HUES64 (cell line): ENCODE measurements around the gene CLIC3.
A peak's percentile ranks its signal among the peaks of the same experiment; 100 is the strongest.

Experiments
- H3K27ac ChIP-seq: 2 replicates; pipeline ENCODE4 v1.7.0; 2013; ENCODE audit warnings: low read depth, low read length, inconsistent platforms
- H3K27me3 ChIP-seq: 2 replicates; pipeline ENCODE4 v1.6.1; 2013; ENCODE audit warnings: mild to moderate bottlenecking, low read length; ENCODE audit not compliant: insufficient read depth
- H3K36me3 ChIP-seq: 2 replicates; pipeline ENCODE4 v1.6.1; 2013; ENCODE audit warnings: mild to moderate bottlenecking, low read length; ENCODE audit not compliant: insufficient read depth
- H3K4me1 ChIP-seq: 2 replicates; pipeline ENCODE4 v1.6.1; 2013; ENCODE audit warnings: mild to moderate bottlenecking, low read length, moderate library complexity; ENCODE audit not compliant: insufficient read depth
- H3K4me3 ChIP-seq: 2 replicates; pipeline ENCODE4 v1.5.1; 2013; ENCODE audit warnings: mild to moderate bottlenecking, low read length, moderate library complexity
- H3K9ac ChIP-seq: 2 replicates; pipeline ENCODE4 v1.6.1; 2013; ENCODE audit warnings: mild to moderate bottlenecking, low read depth, low read length
- H3K9me3 ChIP-seq: 2 replicates; pipeline ENCODE4 v1.6.1; 2013; ENCODE audit warnings: low read depth, low read length; ENCODE audit not compliant: insufficient read depth
- WGBS: fragments of 150-250, 120-280 bp; methylation state at CpG from one replicate; pipeline ENCODE4 v1.1.7; 2013; ENCODE audit warnings: missing lambda C conversion rate; 5-methylcytosine and 5-hydroxymethylcytosine counted together

Gene CLIC3

DNA sequence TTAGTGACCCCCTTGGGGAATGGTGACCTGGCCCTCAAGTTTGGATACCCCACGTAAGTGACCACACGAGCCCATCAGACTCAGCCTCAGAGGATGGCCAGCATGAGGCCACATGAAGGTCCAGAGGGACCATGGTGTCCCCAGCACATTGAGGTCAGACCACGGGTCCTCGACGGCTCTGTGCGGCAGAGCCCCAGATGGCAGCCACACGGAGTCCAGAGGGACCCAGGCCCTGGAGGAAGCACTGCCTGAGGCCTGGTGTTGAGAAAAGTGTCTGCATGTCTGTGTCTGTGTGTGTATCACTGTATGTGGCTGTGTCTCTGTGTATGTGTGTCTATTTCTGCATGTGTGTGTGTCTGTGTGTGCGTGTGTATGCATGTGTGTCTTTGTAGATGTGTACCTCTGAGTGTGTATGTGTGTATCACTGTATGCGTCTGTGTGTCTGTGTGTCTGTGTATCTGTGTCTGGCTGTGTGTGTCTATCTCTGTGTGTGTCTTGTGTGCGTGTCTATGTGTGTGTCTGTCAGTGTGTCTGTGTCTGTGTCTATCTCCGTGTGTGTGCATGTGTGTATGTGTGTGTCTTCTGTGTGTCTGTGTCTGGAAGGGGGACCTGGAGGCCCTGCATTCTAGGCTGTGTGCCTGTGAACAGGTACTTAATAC lies 12.6 kb downstream of the CLIC3 start:
- Histone ChIP-seq H3K36me3 (no peaks in the 10 kb centered on the region), H3K27ac (no peak overlapping the region), H3K9me3 (no peaks in the 10 kb centered on the region), H3K9ac (no peak overlapping the region), H3K4me3 (no peak overlapping the region), H3K4me1 (no peaks in the 10 kb centered on the region), H3K27me3 (peaks cover 26% of the 10 kb centered on the region)
- 88% methylated on average over 11 of the region's 11 CpGs for WGBS

DNA sequence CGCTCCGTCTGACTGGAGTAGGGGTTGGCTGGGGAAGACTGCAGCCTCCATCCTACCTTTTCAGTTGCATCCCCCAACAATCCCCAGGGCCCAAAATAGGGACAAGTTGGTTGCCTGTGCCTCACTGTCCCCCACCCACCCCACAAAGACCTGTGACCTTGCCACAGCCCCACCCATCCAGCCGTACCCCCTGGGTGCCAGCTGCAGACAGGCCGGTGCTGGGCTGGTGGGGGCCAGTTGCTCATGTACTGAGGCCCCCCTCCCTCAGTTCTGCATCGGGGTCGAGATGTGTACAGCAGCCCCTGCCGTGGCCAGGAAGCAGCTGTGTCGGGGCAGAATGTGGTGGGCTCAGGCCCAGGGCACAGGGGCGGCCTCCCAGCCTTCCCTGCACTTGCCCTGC lies 13.2 kb downstream of the CLIC3 start:
- no peak overlapping the region for H3K9ac ChIP-seq

DNA sequence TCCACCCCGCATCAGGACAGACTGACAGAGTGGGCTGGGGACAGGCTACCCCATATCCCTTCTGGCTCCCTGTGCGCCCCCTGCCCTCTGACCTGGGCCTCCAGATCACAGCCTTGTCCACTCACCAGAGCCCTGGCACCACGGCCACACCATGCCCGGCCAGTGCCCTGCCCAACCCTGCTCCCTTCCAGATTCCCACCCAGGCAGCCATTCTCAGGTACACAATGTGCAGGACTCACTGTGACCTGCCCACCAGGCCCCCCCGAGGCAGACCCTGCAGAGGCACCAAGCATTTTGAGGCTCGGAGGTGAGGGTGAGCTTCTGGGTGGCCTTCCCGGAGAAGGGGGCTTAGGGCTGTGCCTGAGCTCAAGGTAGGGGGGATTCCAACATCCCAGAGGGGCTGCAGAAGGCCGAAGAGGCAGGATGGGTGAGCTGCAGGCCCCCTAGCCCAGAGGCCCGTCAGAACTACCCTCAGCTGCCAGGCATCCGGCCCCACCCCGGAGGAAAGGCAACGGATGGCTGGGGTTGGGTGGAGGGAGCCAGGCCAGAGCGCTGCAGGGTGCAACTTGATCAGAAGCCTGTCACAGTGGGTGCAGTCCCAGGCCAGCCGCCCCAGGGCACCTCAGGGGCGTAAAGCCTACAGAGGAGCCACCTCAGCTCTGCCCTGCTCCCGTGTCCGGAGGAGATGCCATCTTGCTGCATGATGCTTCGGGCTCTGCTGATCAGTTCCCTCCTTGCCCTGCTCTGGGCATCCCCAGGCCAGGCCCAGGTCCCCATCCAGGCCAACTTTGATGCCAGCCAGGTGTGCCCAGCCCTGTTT lies 13.9 kb downstream of the CLIC3 start, which contains the start of gene LCNL1:
Gene LCNL1, plus strand, starts transcription at position 762 of the 820 bp plus-strand sequence. CDS start 594 bp downstream, outside the sequence.
- no peak within 1 kb of the TSS for H3K4me3 ChIP-seq
- peaks cover 33% of the 10 kb centered on the region for H3K27me3 ChIP-seq
- no peaks in the 10 kb centered on the region for H3K9me3 ChIP-seq
- no peak within 1 kb of the TSS for H3K27ac ChIP-seq
- H3K4me1 ChIP-seq = no peaks in the 10 kb centered on the region
- WGBS = 88% methylated on average over 18 of the region's 18 CpGs
- H3K36me3 ChIP-seq = no peaks in the 10 kb centered on the region
- no peak within 1 kb of the TSS for H3K9ac ChIP-seq

More for the DNA sequence above, 13.2 kb downstream of the CLIC3 start:
- Histone ChIP-seq H3K4me1 (no peaks in the 10 kb centered on the region), H3K36me3 (no peaks in the 10 kb centered on the region), H3K27ac (no peak overlapping the region), H3K9me3 (no peaks in the 10 kb centered on the region), H3K27me3 (peaks cover 26% of the 10 kb centered on the region), H3K4me3 (no peak overlapping the region)
- WGBS = 86% methylated on average over 9 of the region's 9 CpGs

DNA sequence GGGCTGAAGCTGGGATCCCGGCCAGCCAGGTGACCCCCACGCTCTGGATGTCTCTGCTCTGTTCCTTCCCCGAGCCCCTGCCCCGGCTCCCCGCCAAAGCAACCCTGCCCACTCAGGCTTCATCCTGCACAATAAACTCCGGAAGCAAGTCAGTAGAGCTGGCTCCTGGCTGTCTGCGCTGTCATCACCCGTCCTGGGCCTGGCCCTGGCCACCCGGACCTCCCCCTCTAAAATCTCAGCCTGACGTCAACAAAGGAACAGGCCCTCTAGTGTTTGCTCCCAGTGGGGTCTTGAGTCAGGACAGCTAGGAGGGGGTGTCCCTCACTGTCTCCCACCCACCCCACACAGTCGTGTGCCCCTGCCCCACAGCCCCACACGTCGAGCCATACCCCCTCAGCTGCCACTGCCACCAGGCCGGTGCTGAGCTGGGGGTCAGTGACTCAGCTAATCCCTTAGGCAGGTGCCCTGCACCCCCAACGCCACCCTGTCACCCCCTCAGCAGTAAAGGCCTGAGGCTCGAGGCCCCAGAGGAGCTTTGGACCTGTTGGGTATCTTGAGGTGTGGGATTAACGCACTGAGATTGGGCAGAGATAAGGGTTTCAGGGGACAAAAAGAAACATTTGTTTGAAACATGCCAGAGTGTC lies 14.7 kb downstream of the CLIC3 start:
- Histone ChIP-seq H3K4me3 (no peak overlapping the region), H3K9me3 (no peaks in the 10 kb centered on the region), H3K4me1 (no peaks in the 10 kb centered on the region), H3K9ac (no peak overlapping the region), H3K27me3 (peaks cover 36% of the 10 kb centered on the region), H3K36me3 (no peaks in the 10 kb centered on the region), H3K27ac (no peak overlapping the region)
- WGBS = 82% methylated on average over 17 of the region's 17 CpGs

DNA sequence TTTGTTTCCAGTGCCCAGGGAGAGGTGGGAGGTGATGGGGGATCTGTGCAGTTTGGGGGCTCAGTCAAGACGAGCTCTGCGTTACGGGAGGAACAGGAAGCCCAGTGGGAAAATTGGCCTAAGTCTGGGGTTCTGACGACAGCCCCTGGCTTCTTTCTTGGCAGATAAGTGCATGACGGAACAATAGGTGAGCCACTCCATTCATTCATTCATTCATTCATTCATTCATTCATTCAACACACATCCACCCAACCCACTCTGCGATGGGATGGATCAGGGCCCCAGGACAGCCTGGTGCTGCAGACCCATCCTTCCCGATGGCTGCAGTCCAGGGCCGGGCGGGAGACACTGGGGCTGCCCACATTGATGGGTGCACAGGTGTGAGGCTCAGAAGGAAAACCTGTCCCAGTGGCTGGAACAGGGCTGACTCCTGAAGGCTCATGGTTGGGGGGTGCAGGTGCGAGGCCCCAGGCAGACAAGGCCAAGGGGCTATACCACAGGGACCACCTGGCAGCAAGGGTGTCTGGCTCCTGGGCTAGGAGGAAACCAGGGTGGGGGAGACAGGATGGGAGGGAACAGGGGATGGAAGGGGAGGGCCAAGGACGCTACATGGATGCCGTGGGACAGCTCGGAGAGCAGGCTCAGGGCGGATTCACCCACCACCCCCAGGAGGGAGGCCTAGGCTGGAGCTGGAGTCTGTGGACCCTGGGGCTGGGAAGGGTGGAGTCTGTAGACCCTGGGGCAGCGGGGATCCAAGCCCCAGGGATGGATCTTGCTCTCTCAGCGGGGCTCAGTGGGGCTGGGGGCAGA lies 15.5 kb downstream of the CLIC3 start:
- H3K27ac ChIP-seq = no peak overlapping the region
- no peak overlapping the region for H3K9ac ChIP-seq
- H3K36me3 ChIP-seq = no peaks in the 10 kb centered on the region
- no peaks in the 10 kb centered on the region for H3K4me1 ChIP-seq
- H3K27me3 ChIP-seq = peaks cover 30% of the 10 kb centered on the region
- H3K4me3 ChIP-seq = no peak overlapping the region
- H3K9me3 ChIP-seq = no peaks in the 10 kb centered on the region
- 94% methylated on average over 16 of the region's 16 CpGs for WGBS

DNA sequence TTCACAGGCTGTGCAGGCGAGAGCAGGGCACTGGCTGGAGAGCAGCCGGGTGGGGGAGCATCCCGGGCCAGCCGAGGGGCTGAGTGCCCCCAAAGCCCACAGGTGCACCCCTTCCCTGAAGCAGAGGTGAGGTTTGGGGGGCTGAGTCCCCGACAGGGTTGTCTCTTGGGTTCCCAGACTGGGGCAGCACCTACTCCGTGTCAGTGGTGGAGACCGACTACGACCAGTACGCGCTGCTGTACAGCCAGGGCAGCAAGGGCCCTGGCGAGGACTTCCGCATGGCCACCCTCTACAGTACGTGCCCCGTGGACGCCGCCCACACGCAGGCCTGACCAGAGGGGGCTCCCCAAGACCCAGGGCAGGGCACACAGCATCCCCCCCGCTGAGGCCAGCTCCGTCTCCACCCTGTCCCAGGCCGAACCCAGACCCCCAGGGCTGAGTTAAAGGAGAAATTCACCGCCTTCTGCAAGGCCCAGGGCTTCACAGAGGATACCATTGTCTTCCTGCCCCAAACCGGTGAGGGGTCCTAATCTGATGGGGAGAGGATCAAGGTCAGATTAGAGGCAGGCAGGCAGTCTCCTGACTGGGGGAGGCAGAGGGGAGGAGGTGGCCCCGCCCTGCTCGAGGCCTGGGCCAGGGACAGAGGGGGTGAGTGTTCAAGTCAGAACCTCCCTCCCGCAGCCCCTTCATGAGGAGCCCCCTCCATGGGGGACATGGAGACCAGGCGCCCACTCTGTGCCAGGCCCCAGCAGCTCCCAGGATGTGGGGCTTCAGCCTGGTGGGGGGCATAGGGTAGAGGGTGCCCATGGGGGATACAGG lies 16.4 kb downstream of the CLIC3 start:
- Histone ChIP-seq H3K27ac (no peak overlapping the region), H3K4me3 (no peak overlapping the region), H3K9me3 (no peaks in the 10 kb centered on the region), H3K9ac (no peak overlapping the region), H3K4me1 (no peaks in the 10 kb centered on the region), H3K36me3 (no peaks in the 10 kb centered on the region), H3K27me3 (peaks cover 21% of the 10 kb centered on the region)
- WGBS = 87% methylated on average over 26 of the region's 26 CpGs

DNA sequence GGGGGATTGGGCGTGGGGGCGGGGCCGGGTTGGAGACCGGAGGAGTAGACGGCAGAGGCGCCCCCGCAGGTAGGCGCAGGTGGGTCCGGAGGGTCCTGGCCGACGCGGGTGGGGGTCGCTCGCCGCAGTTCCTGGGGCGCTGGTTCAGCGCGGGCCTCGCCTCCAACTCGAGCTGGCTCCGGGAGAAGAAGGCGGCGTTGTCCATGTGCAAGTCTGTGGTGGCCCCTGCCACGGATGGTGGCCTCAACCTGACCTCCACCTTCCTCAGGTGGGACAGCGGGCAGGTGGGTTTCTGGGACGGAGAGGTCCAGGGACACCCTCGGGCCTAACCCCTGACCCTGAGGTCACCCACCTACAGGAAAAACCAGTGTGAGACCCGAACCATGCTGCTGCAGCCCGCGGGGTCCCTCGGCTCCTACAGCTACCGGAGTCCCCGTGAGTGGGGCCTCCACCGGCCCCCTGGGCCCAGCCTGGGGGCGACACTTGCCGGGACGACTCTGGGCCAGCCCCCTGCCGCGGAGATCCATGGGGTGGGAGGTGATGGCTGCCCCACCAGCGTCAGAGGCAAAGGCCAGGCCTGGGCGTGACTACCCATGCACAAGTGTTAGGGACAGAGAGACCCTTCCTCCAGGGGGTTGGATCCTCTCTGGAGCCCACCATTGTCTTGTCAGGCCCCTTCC lies 17.4 kb downstream of the CLIC3 start:
- H3K9ac ChIP-seq = no peak overlapping the region
- peak overlapping the region; percentile 21; the same call in 1 of the 2 replicates for H3K4me3 ChIP-seq
- WGBS = 54% methylated on average over 41 of the region's 41 CpGs
- H3K4me1 ChIP-seq = no peaks in the 10 kb centered on the region
- H3K27ac ChIP-seq = no peak overlapping the region
- H3K27me3 ChIP-seq = peaks cover 16% of the 10 kb centered on the region
- H3K36me3 ChIP-seq = no peaks in the 10 kb centered on the region
- H3K9me3 ChIP-seq = no peaks in the 10 kb centered on the region

DNA sequence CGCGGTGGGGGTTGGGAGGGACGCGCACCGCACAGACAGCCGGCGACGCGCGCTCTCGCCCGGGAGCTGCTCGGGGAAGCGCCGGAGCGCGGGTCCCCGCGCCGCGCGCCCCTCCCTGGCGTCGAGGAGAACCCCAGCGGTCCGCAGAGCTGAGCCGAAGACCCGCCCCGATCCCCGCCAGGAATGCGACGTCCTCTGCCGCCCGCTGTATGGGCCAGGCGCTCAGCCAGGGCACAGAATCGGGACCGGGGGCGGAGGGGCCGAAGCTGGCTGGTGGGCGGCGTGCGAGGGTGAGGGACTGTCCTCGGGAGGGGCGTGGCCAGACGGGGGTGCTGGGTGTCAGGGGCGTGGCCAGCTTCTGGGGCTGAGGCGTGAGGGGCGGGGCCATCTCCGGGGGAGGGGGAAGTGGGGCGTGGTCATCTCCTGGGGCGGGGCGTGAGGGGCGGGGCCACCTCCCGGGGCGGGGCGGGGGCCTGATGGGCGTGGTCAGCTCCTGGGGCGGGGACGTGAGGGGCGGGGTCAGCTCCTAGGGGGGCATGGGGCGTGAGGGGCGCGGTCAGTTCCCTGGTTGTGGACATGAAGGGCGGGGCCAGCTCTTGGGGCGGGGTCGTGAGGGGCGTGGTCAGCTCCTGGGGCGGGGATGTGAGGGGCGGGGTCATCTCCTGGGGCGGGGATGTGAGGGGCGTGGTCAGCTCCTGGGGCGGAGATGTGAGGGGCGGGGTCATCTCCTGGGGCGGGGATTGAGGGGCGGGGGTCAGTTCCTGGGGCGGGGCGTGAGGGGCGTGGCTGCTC lies 18.1 kb downstream of the CLIC3 start:
- H3K4me3 ChIP-seq = peak overlapping the region; percentile 67
- H3K36me3 ChIP-seq = no peaks in the 10 kb centered on the region
- no peak overlapping the region for H3K27ac ChIP-seq
- WGBS = 1% methylated on average over 71 of the region's 78 CpGs
- peaks cover 13% of the 10 kb centered on the region for H3K27me3 ChIP-seq
- no peaks in the 10 kb centered on the region for H3K9me3 ChIP-seq
- H3K4me1 ChIP-seq = no peaks in the 10 kb centered on the region
- H3K9ac ChIP-seq = no peak overlapping the region; the same call in 1 of the 2 replicates

DNA sequence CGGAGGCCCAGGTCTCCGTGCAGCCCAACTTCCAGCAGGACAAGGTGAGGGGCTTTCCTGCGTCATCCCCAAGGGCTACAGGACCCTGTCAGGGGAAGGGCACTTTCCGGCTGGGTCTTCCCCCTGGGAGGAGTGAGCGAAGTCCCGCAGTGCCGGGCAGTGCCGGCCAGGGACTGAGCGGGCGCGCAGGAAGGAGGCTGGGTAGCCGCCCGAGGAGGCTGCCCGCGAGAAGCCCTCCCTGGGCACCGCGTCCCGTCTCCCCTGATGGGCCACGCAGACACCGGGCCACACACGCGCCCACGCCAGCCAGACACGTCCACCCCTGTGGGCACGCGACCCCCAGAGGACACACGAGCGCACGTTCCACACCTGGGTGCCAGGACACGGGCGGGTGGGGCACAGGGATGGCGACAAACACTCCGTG lies 18.7 kb downstream of the CLIC3 start:
- H3K4me3 ChIP-seq = peak overlapping the region; percentile 67
- no peaks in the 10 kb centered on the region for H3K9me3 ChIP-seq
- H3K9ac ChIP-seq = peak overlapping the region; percentile 51; the same call in 1 of the 2 replicates
- peaks cover 13% of the 10 kb centered on the region for H3K27me3 ChIP-seq
- WGBS = 5% methylated on average over 33 of the region's 33 CpGs
- H3K36me3 ChIP-seq = no peaks in the 10 kb centered on the region
- no peaks in the 10 kb centered on the region for H3K4me1 ChIP-seq
- no peak overlapping the region for H3K27ac ChIP-seq
